Measurements from ENCODE around the gene MFSD11. TPM values are rescaled to one million over a fixed set of nuclear protein-coding genes. Genes with fewer than 3 reads are reported as not detected.
"Not testable (repeated sequence)": the region's sequence is repeated elsewhere in the genome, so short reads cannot be mapped to it uniquely, and the experiment has no call there.

Gene MFSD11
- total RNA-seq, 6 donors from 2014 or later = 23.9 to 49.2 (median 34.4) TPM

DNA sequence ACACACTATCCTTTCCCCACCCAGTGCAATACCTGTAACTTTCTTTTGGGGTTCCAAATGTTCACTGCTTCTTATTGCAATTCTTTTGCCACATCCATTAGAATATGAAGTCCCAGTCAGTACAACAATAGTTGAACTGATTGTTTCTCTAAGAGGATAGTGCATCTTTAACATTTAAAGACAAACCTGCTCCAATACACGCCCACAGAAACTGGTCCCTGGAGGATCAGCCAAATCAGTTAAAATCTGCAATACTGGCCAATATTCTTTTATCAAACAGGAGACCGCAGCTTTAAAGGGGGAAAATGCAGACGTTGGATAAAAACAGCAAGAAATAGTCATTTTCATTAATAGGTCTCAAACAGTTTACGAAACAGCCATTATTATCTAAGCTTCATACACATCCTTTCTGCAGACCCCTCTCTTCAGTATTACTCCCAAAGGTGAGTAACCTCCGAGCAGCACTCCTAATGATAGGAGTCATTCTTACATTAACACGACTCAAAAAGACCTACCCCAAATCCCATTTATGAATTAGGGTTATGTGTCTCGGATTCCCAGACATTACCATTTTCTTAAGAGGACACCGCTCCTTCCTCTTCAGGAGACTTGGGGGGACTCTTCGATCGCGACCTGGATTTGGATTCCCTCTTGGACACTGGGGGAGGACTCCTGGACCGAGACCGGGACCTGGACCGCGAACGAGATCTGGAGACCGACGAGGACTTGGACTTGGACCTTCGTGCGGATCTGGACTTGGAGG is 2.2 kb upstream of the MFSD11 start:
- WGBS, 2 donors = 2% methylated on average over 19 of the region's 20 CpGs
- DNase-seq (no peak), ATAC-seq (ENCODE audit: low FRiP score in 2 of 2) (no peak)
- Histone ChIP-seq H3K4me1 (peaks cover 59 to 69% (median 66%) of the 10 kb centered on the region in 4 donors), H3K4me3 (peak overlapping the region; percentile 69 to 100 (median 86)), H3K27me3 (no peaks in the 10 kb centered on the region), H3K36me3 (peaks cover 13 to 54% (median 41%) of the 10 kb centered on the region in 4 donors), H3K9me3 (no peaks in the 10 kb centered on the region), H3K27ac (peak overlapping the region; percentile 96 to 100 (median 99))
- TF ChIP-seq EP300 (IDR thresholded peaks at IDR 0.05) (no peak), POLR2AphosphoS5 (IDR thresholded peaks at IDR 0.05) (no peak), CTCF (IDR thresholded peaks at IDR 0.05) (no peak), POLR2A (IDR thresholded peaks at IDR 0.05) (no peak)

DNA sequence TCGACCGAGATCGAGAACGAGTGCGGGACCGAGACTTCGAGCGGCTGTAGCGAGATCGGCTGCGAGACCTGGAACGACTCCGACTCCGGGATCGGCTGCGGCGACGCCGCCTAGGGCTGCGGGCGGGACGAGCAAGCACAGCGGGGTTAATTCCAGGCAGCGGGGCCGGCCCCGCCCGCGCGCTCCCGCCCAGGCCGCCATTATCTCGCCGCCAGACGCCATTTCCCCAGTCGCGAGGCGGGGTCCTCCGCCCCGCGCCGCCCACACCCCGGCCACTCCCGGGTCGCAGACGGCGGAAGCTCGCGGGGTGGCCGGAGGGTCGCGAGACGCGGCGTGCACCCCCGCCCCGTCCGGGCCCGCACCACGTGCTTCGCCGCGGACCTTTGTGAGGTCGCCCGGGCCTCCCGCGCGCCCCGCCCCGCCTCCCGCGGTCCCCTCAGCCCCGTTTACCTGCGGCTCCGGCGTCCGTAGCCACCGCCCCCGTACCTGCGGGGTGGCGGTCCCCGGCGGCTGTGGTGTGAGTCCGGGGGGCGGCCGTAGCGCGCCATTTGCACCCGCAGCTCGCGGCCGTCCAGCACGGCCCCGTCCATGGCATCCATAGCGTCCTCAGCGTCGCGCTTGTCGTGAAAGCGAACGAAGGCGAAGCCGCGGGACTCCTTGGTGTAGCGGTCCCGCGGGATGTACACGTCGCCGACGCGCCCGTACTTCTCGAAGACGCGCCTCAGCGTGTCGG is 1.4 kb upstream of the MFSD11 start:
- ATAC-seq (ENCODE audit: low FRiP score in 2 of 2) (peak; percentile 30 to 76), DNase-seq (peak; percentile 80 to 96)
- Histone ChIP-seq H3K36me3 (peaks cover 10 to 46% (median 37%) of the 10 kb centered on the region in 4 donors), H3K4me3 (peak overlapping the region; percentile 69 to 100 (median 86)), H3K9me3 (no peaks in the 10 kb centered on the region), H3K4me1 (peaks cover 53 to 65% (median 62%) of the 10 kb centered on the region in 4 donors), H3K27me3 (no peaks in the 10 kb centered on the region), H3K27ac (peak overlapping the region; percentile 96 to 100 (median 99))
- 0 to 1% methylated on average over 28 to 44 of the region's 117 CpGs for whole genome bisulfite sequencing, 2 donors
- TF ChIP-seq EP300 (IDR thresholded peaks at IDR 0.05) (peak in 1 of 4 donors; percentile 18), CTCF (IDR thresholded peaks at IDR 0.05) (peak in 4 of 6 experiments; percentile 33 to 54 (median 48)), POLR2AphosphoS5 (IDR thresholded peaks at IDR 0.05) (peak; percentile 23 to 64), POLR2A (IDR thresholded peaks at IDR 0.05) (peak in 1 of 4 donors; percentile 69)

DNA sequence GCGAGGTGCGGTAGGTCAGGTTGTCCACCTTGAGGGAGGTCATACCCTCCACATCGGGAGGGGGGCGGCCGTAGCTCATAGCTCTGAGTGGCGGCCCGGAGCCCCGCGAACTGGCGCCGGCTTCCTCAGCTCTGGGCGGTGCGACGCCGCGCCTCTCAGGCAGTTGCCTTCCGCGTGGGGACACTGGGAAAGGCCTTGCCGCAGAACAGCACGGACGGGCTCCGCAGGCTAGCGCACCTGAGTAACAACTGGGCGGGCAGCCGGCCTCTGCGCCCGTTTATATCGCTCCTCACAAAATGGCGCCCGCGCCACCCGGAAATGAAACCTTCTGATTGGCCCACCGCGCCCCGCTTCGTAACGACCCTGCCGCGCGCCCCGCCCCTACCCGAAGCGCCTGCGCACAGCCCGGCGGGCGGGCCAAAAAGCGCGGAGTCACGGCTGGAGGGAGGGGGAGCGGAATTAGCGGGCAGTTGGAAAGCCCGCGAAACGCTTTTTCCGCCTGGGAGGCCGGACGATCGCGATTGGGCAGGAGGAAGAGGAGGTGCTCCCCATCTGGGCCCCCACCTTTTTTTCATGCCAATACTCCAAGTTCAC is 740 bp upstream of the MFSD11 start, which contains the start of gene SRSF2:
SRSF2 (minus strand) TSS at position 250 of the 594 bp plus-strand sequence; CDS start at position 79, 171 bp downstream.
- Histone ChIP-seq H3K4me3 (peak within 1 kb of the TSS; percentile 69 to 100 (median 86)), H3K36me3 (peaks cover 10 to 45% (median 36%) of the 10 kb centered on the region in 4 donors), H3K27ac (peak within 1 kb of the TSS; percentile 96 to 100 (median 99)), H3K4me1 (peaks cover 46 to 58% (median 56%) of the 10 kb centered on the region in 4 donors), H3K27me3 (no peaks in the 10 kb centered on the region), H3K9me3 (no peaks in the 10 kb centered on the region)
- 0 to 1% methylated on average over 13 to 24 of the region's 60 CpGs for WGBS, 2 donors
- ATAC-seq (ENCODE audit: low FRiP score in 2 of 2) = peak; percentile 94 to 98
- DNase-seq = peak; percentile 98 to 99
- TF ChIP-seq POLR2AphosphoS5 (IDR thresholded peaks at IDR 0.05) (peak; percentile 100), CTCF (IDR thresholded peaks at IDR 0.05) (peak in 2 of 6 experiments; percentile 12 to 50), EP300 (IDR thresholded peaks at IDR 0.05) (peak in 1 of 4 donors; percentile 90), POLR2A (IDR thresholded peaks at IDR 0.05) (peak; percentile 99 to 100 (median 100))

DNA sequence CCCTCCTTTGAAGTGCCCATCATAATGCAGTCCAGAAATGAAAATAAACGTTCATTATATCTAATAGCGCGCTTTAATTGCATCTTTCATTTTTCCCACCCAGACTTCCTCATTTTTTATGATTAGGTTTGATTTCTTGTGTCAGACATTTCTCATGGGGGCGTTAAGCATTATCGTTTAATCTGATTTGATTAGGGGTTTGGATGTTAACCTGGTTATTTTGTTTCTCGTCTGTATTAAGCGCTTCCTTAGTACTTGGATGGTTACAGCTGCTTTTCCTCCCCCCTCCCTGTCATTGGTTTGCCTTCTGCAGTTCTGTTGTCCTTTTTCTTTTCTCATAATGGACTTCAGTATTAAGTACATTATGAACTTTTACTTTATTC is 540 bp downstream of the MFSD11 start:
- H3K4me1 ChIP-seq = peaks cover 33 to 45% (median 43%) of the 10 kb centered on the region in 4 donors
- 4% methylated on average over 7 of the region's 7 CpGs for WGBS, 2 donors

GRCh38 chr17:76739568-76740115 is 1.7 kb downstream of the MFSD11 start:
- H3K4me3 ChIP-seq; H3K27ac ChIP-seq; H3K27me3 ChIP-seq; H3K9me3 ChIP-seq; ATAC-seq (ENCODE audit: low FRiP score in 2 of 2): not testable (repeated sequence)
- WGBS, 2 donors = 89 to 94% methylated on average over 17 of the region's 17 CpGs
- Histone ChIP-seq H3K36me3 (peaks cover 0 to 41% (median 27%) of the 10 kb centered on the region in 4 donors), H3K4me1 (peaks cover 23 to 34% (median 31%) of the 10 kb centered on the region in 4 donors)
- DNase-seq = peak in 1 of 2 donors; percentile 56

More for the DNA sequence above, 540 bp downstream of the MFSD11 start:
- ATAC-seq (ENCODE audit: low FRiP score in 2 of 2) (no peak), DNase-seq (no peak)
- Histone ChIP-seq H3K4me3 (peak overlapping the region; percentile 69 to 98 (median 72)), H3K27ac (peak overlapping the region; percentile 96 to 100 (median 99)), H3K27me3 (no peaks in the 10 kb centered on the region), H3K9me3 (no peaks in the 10 kb centered on the region), H3K36me3 (peaks cover 2 to 41% (median 31%) of the 10 kb centered on the region in 4 donors)
- TF ChIP-seq POLR2A (IDR thresholded peaks at IDR 0.05) (no peak), POLR2AphosphoS5 (IDR thresholded peaks at IDR 0.05) (no peak), EP300 (IDR thresholded peaks at IDR 0.05) (no peak)

Measured in upper lobe of left lung (tissue), 6 donors.